GM18505 (cell line): Measurements from ENCODE around the gene ITM2A.

Source experiments
- ATAC-seq: cut with Tn5 transposase; IDR thresholded peaks from one replicate; pipeline ENCODE4 v1.9.1; 2021; ENCODE audit not compliant: unreplicated experiment
- POLR2A ChIP-seq: IDR thresholded peaks from 4 replicates; pipeline ENCODE4 v1.6.1; 2011; ENCODE audit warnings: borderline replicate concordance; ENCODE audit not compliant: insufficient read depth, insufficient read length; ENCODE audit errors: extremely low read depth

The ITM2A gene

GRCh38 chrX:79366873-79367749 is at the start of gene ITM2A:
Gene ITM2A, minus strand, starts transcription at chrX:79367334. Its CDS starts 119 bp downstream, at chrX:79367215.
- peak; percentile 66 for ATAC-seq
- no peak for TF ChIP-seq POLR2A

GRCh38 chrX:79415056-79415455 is 47.9 kb upstream of the ITM2A start:
- ATAC-seq, result no peak
- no peak for TF ChIP-seq POLR2A

GRCh38 chrX:79413963-79414362 is 46.8 kb upstream of the ITM2A start:
- no peak for ATAC-seq
- TF ChIP-seq POLR2A, result no peak

- ATAC-seq, result no peak
- TF ChIP-seq POLR2A, result no peak
These were observed 45.8 kb upstream of the ITM2A start for GRCh38 chrX:79412972-79413371.

- ATAC-seq, result no peak
- no peak for TF ChIP-seq POLR2A
These were observed 45.0 kb upstream of the ITM2A start for GRCh38 chrX:79412166-79412565.

- TF ChIP-seq POLR2A, result no peak
- no peak for ATAC-seq
These were observed 42.5 kb upstream of the ITM2A start for GRCh38 chrX:79409657-79410056.

GRCh38 chrX:79408623-79409322 is 41.6 kb upstream of the ITM2A start:
- no peak for TF ChIP-seq POLR2A
- ATAC-seq, result no peak

GRCh38 chrX:79400623-79401022 is 33.5 kb upstream of the ITM2A start:
- ATAC-seq, result no peak
- no peak for TF ChIP-seq POLR2A

- no peak for TF ChIP-seq POLR2A
- no peak for ATAC-seq
These were observed 8.2 kb upstream of the ITM2A start for GRCh38 chrX:79375340-79375739.

GRCh38 chrX:79371640-79372039 is 4.5 kb upstream of the ITM2A start:
- no peak for ATAC-seq
- no peak for TF ChIP-seq POLR2A

GRCh38 chrX:79371101-79371500 is 4.0 kb upstream of the ITM2A start:
- ATAC-seq, result no peak
- no peak for TF ChIP-seq POLR2A

- ATAC-seq, result no peak
These were observed 2.7 kb upstream of the ITM2A start for GRCh38 chrX:79369871-79370270.

GRCh38 chrX:79368441-79368840 is 1.3 kb upstream of the ITM2A start:
- no peak for TF ChIP-seq POLR2A
- no peak for ATAC-seq

More at GRCh38 chrX:79369871-79370270, 2.7 kb upstream of the ITM2A start:
- no peak for TF ChIP-seq POLR2A

GRCh38 chrX:79367907-79368306 is 773 bp upstream of the ITM2A start:
- TF ChIP-seq POLR2A, result no peak
- ATAC-seq, result no peak
